ENCODE data around the gene NINL. TPM values are rescaled to one million over a fixed set of nuclear protein-coding genes. Genes with fewer than 3 reads are reported as not detected.
"Not testable (repeated sequence)": the region's sequence is repeated elsewhere in the genome, so short reads cannot be mapped to it uniquely, and the experiment has no call there.

Gene NINL
- total RNA-seq, 1 experiment from 2014 or later, result 31.5 TPM

DNA sequence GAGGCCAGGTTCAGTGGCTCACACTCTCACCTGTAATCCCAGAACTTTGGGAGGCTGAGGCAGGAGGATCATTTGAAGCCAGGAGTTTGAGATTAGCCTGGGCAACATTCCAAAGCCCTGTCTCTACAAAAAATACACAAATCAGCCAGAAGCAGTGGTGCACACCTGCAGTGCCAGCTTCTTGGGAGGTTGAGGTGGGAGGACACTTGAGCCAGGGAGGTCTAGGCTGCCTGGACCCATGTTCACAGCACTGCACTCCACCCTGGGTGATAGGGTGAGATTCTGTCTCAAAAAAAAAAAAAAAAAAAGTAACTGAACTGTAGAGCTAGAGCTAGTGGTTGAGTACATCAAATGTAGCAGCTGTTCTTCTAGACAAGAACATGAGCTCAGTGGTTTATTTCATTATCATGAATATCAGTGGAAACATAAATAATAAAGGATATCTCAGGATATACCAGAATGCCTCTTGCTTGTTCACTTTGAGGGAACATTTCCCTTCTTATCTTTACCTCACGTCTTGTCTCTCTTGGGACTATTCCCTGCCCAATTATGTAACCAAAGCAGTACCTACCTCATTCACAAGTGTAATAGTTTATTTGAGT is 20.9 kb upstream of the NINL start:
- BruUV-seq (replicated peaks), result no TSS peak
- no peak overlapping the region for H3K27ac ChIP-seq (ENCODE audit: low read depth, low read length, poor library complexity, severe bottlenecking)
- intact Hi-C loops (cut with micrococcal nuclease; ENCODE audit: unreplicated experiment), result no loop called here
- H3K36me3 ChIP-seq (ENCODE audit: insufficient read depth, low read length, poor library complexity, severe bottlenecking), result no peaks in the 10 kb centered on the region
- no peaks in the 10 kb centered on the region for H3K4me1 ChIP-seq (ENCODE audit: insufficient read depth, low read length, poor library complexity, severe bottlenecking)
- CTCF ChIA-PET, result no interaction called here
- POLR2A ChIA-PET (ENCODE audit: low non-redundant PET), result no interaction called here
- no peak for DNase-seq (ENCODE audit: low spot score)
- H3K27me3 ChIP-seq (replicated peaks; ENCODE audit: insufficient read depth, low read depth, low read length, poor library complexity), result no peaks in the 10 kb centered on the region
- H3K9me3 ChIP-seq (ENCODE audit: low read depth, low read length, poor library complexity, severe bottlenecking), result no peaks in the 10 kb centered on the region
- H3K4me3 ChIP-seq (ENCODE audit: low read depth, low read length, poor library complexity, severe bottlenecking), result no peak overlapping the region
- no peak for TF ChIP-seq EZH2 (IDR thresholded peaks at IDR 0.05; ENCODE audit: borderline replicate concordance, low read depth, low read length, poor library complexity, severe bottlenecking)
- TF ChIP-seq, protein P1, sequence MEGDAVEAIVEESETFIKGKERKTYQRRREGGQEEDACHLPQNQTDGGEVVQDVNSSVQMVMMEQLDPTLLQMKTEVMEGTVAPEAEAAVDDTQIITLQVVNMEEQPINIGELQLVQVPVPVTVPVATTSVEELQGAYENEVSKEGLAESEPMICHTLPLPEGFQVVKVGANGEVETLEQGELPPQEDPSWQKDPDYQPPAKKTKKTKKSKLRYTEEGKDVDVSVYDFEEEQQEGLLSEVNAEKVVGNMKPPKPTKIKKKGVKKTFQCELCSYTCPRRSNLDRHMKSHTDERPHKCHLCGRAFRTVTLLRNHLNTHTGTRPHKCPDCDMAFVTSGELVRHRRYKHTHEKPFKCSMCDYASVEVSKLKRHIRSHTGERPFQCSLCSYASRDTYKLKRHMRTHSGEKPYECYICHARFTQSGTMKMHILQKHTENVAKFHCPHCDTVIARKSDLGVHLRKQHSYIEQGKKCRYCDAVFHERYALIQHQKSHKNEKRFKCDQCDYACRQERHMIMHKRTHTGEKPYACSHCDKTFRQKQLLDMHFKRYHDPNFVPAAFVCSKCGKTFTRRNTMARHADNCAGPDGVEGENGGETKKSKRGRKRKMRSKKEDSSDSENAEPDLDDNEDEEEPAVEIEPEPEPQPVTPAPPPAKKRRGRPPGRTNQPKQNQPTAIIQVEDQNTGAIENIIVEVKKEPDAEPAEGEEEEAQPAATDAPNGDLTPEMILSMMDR (conservative IDR thresholded peaks at IDR 0.05; ENCODE audit: low read depth, low read length), result no peak

DNA sequence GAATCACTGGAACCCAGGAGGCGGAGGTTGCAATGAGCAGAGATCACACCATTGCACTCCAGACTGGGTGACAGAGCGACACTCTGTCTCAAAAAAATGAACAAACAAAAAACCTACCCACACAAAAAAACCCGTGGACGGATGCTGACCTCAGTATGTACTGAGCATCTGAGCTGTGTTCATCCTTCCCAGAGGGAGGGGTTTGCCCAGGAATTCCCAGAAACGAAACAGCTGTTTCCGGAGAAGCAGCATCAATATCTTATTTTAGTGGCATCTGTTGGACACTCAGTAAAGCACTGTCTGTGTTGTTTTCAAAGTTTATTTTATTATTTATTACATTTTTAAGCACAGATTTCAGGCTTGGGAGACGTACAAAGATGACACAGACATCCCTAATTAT is 19.8 kb upstream of the NINL start:
- no peaks in the 10 kb centered on the region for H3K9me3 ChIP-seq (ENCODE audit: low read depth, low read length, poor library complexity, severe bottlenecking)
- no TSS peak for BruUV-seq (replicated peaks)
- no peaks in the 10 kb centered on the region for H3K36me3 ChIP-seq (ENCODE audit: insufficient read depth, low read length, poor library complexity, severe bottlenecking)
- H3K27ac ChIP-seq (ENCODE audit: low read depth, low read length, poor library complexity, severe bottlenecking), result no peak overlapping the region
- H3K4me3 ChIP-seq (ENCODE audit: low read depth, low read length, poor library complexity, severe bottlenecking), result no peak overlapping the region
- no peaks in the 10 kb centered on the region for H3K4me1 ChIP-seq (ENCODE audit: insufficient read depth, low read length, poor library complexity, severe bottlenecking)
- H3K27me3 ChIP-seq (replicated peaks; ENCODE audit: insufficient read depth, low read depth, low read length, poor library complexity), result no peaks in the 10 kb centered on the region
- DNase-seq (ENCODE audit: low spot score), result no peak
- CTCF ChIA-PET, result no interaction called here
- intact Hi-C loops (cut with micrococcal nuclease; ENCODE audit: unreplicated experiment), result no loop called here
- no peak for TF ChIP-seq EZH2 (IDR thresholded peaks at IDR 0.05; ENCODE audit: borderline replicate concordance, low read depth, low read length, poor library complexity, severe bottlenecking)
- TF ChIP-seq, protein P1 (conservative IDR thresholded peaks at IDR 0.05; ENCODE audit: low read depth, low read length), result no peak
- POLR2A ChIA-PET (ENCODE audit: low non-redundant PET), result no interaction called here

DNA sequence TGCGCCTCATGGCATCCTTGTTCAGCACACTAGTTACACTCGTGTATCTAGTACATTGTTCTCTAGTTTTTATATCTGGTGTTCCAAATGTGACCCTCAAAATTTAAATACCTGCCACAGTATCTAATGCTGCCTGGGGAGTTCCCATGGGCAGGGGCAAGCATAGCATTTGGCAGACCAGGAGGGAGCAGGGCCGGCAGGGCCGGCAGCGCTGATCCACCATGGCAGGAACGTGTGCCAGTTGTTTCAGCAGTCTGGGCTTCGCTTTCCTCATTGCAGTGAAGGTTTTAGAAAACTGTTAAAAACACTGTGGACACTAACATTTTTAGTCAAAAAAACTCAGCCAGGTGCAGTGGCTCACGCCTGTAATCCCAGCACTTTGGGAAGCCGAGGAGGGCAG is 19.3 kb upstream of the NINL start:
- no peak for DNase-seq (ENCODE audit: low spot score)
- Histone ChIP-seq H3K36me3 (ENCODE audit: insufficient read depth, low read length, poor library complexity, severe bottlenecking) (no peaks in the 10 kb centered on the region), H3K27ac (ENCODE audit: low read depth, low read length, poor library complexity, severe bottlenecking) (no peak overlapping the region), H3K27me3 (replicated peaks; ENCODE audit: insufficient read depth, low read depth, low read length, poor library complexity) (no peaks in the 10 kb centered on the region), H3K4me3 (ENCODE audit: low read depth, low read length, poor library complexity, severe bottlenecking) (no peak overlapping the region), H3K9me3 (ENCODE audit: low read depth, low read length, poor library complexity, severe bottlenecking) (no peaks in the 10 kb centered on the region), H3K4me1 (ENCODE audit: insufficient read depth, low read length, poor library complexity, severe bottlenecking) (no peaks in the 10 kb centered on the region)
- intact Hi-C loops (cut with micrococcal nuclease; ENCODE audit: unreplicated experiment), result no loop called here
- POLR2A ChIA-PET (ENCODE audit: low non-redundant PET), result no interaction called here
- CTCF ChIA-PET, result no interaction called here
- BruUV-seq (replicated peaks), result no TSS peak
- no peak for TF ChIP-seq EZH2 (IDR thresholded peaks at IDR 0.05; ENCODE audit: borderline replicate concordance, low read depth, low read length, poor library complexity, severe bottlenecking)
- TF ChIP-seq, protein P1 (conservative IDR thresholded peaks at IDR 0.05; ENCODE audit: low read depth, low read length), result no peak

DNA sequence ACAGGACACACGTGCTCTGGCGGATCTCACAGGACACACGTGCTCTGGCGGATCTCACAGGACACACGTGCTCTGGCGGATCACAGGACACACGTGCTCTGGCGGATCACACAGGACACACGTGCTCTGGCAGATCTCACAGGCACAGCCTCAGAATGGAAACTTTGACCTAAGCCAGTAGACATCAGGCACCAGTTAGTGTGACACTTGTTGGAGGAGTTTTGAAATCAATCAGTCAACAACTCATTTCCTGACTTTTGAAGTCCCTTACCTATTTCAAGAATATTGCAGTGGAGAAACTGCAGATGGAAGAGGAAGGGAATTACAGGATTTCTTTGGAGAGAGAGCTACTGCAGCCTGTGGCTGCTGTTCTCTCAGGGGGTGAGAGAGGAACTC is 17.6 kb upstream of the NINL start:
- BruUV-seq (replicated peaks); intact Hi-C loops (cut with micrococcal nuclease; ENCODE audit: unreplicated experiment); DNase-seq (ENCODE audit: low spot score); H3K4me3 ChIP-seq (ENCODE audit: low read depth, low read length, poor library complexity, severe bottlenecking); CTCF ChIA-PET; H3K9me3 ChIP-seq (ENCODE audit: low read depth, low read length, poor library complexity, severe bottlenecking); H3K36me3 ChIP-seq (ENCODE audit: insufficient read depth, low read length, poor library complexity, severe bottlenecking); H3K27ac ChIP-seq (ENCODE audit: low read depth, low read length, poor library complexity, severe bottlenecking); POLR2A ChIA-PET (ENCODE audit: low non-redundant PET); H3K4me1 ChIP-seq (ENCODE audit: insufficient read depth, low read length, poor library complexity, severe bottlenecking); H3K27me3 ChIP-seq (replicated peaks; ENCODE audit: insufficient read depth, low read depth, low read length, poor library complexity): not testable (repeated sequence)

DNA sequence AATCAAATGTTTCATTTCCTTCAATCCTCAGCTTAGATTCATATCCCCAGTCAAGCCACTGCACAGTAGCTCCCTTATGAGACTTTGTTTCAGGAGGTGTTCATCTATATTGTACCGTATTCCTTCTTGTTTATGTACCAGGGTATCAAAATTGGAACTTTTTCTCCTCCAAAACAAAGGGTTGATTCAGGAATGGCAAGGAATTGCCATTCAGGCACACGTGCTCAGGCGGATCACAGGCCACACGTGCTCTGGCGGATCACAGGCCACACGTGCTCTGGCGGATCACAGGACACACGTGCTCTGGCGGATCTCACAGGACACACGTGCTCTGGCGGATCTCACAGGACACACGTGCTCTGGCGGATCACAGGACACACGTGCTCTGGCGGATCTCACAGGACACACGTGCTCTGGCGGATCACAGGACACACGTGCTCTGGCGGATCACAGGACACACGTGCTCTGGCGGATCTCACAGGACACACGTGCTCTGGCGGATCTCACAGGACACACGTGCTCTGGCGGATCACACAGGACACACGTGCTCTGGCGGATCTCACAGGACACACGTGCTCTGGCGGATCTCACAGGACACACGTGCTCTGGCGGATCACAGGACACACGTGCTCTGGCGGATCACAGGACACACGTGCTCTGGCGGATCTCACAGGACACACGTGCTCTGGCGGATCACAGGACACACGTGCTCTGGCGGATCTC is 17.0 kb upstream of the NINL start:
- H3K4me3 ChIP-seq (ENCODE audit: low read depth, low read length, poor library complexity, severe bottlenecking); H3K27ac ChIP-seq (ENCODE audit: low read depth, low read length, poor library complexity, severe bottlenecking); CTCF ChIA-PET; H3K4me1 ChIP-seq (ENCODE audit: insufficient read depth, low read length, poor library complexity, severe bottlenecking); DNase-seq (ENCODE audit: low spot score); BruUV-seq (replicated peaks); H3K27me3 ChIP-seq (replicated peaks; ENCODE audit: insufficient read depth, low read depth, low read length, poor library complexity); H3K36me3 ChIP-seq (ENCODE audit: insufficient read depth, low read length, poor library complexity, severe bottlenecking); POLR2A ChIA-PET (ENCODE audit: low non-redundant PET); intact Hi-C loops (cut with micrococcal nuclease; ENCODE audit: unreplicated experiment); H3K9me3 ChIP-seq (ENCODE audit: low read depth, low read length, poor library complexity, severe bottlenecking): not testable (repeated sequence)

All from A673 (cell line).